ENCODE data around the gene ST8SIA6. TPM values are rescaled to one million over a fixed set of nuclear protein-coding genes. Genes with fewer than 3 reads are reported as not detected.

ST8SIA6 gene
- total RNA-seq, 1 experiment from 2014 or later = 1.3 TPM

GRCh38 chr10:17453035-17453372, 1.4 kb downstream of the ST8SIA6 start:
- Histone ChIP-seq H4K20me1 (ENCODE audit: insufficient read depth) (no peaks in the 10 kb centered on the region), H3K4me3 (replicated peaks in 1 of 2; ENCODE audit: low read depth in 1 of 2, low read length in 2 of 2) (peak overlapping the region; percentile 59 to 85), H3K9me2 (ENCODE audit: insufficient read depth) (no peaks in the 10 kb centered on the region), H3K9ac (ENCODE audit: low read length) (peak overlapping the region; percentile 70), H3K4me1 (ENCODE audit: control insufficient read depth in 1 of 2, insufficient read depth in 2 of 2, low read length in 2 of 2) (peaks cover 12 to 26% of the 10 kb centered on the region in 2 experiments; a peak in 3 of 4 replicates), H3K27me3 (ENCODE audit: insufficient read depth, low read length) (no peaks in the 10 kb centered on the region), H2AFZ (ENCODE audit: low read depth, low read length, poor library complexity, severe bottlenecking) (no peak overlapping the region), H3K36me3 (ENCODE audit: control insufficient read depth in 1 of 2, insufficient read depth in 2 of 2, low read length in 2 of 2) (peaks cover 0 to 17% of the 10 kb centered on the region in 2 experiments; a peak in 2 of 4 replicates), H3K9me3 (ENCODE audit: control insufficient read depth in 1 of 2, insufficient read depth in 1 of 2, low read depth in 1 of 2, low read length in 2 of 2) (peaks cover 0 to 10% of the 10 kb centered on the region in 2 experiments; a peak in 1 of 4 replicates), H3K27ac (ENCODE audit: low read depth, low read length) (peak overlapping the region; percentile 71), H3K4me2 (ENCODE audit: low read length) (peak overlapping the region; percentile 94), H3K79me2 (ENCODE audit: insufficient read depth, low read length) (no peaks in the 10 kb centered on the region; the same call in 1 of the 2 replicates)
- BruUV-seq (replicated peaks) = no TSS peak
- TF ChIP-seq MAX (IDR thresholded peaks at IDR 0.05) = 0 out of 2 replicates have a peak, but pooled peaks have one; percentile 5
- no peak for TF ChIP-seq YY1 (IDR thresholded peaks at IDR 0.05; ENCODE audit: extremely low read depth, insufficient replicate concordance, low read depth, low read length)
- intact Hi-C loops (cut with micrococcal nuclease) = loop anchor here (5.0 kb wide), 1 partner anchor 59 kb away; no protein-coding TSS in a partner anchor
- RAD21 ChIA-PET (ENCODE audit: low non-redundant PET in 1 of 2, low total read pairs in 2 of 2, uncharacterized antibody in 2 of 2, unreplicated experiment in 2 of 2) = no interaction called here
- no peak for DNase-seq (ENCODE audit: low read depth, low spot score)
- CTCF ChIA-PET = interaction anchor here (0.6 kb wide), 1 partner anchor 18 kb away, joined by 3 read pairs; no protein-coding TSS in a partner anchor
- ATAC-seq = no peak; the same call in 1 of the 2 replicates
- POLR2A ChIA-PET = interaction anchor here (0.7 kb wide), 1 partner anchor 59 kb away, joined by 3 read pairs; no protein-coding TSS in a partner anchor

GRCh38 chr10:17452060-17452841, 2.1 kb downstream of the ST8SIA6 start:
- Histone ChIP-seq H3K4me1 (ENCODE audit: control insufficient read depth in 1 of 2, insufficient read depth in 2 of 2, low read length in 2 of 2) (peaks cover 12 to 26% of the 10 kb centered on the region in 2 experiments; a peak in 3 of 4 replicates), H3K9ac (ENCODE audit: low read length) (no peak overlapping the region), H3K27me3 (ENCODE audit: insufficient read depth, low read length) (no peaks in the 10 kb centered on the region), H3K9me2 (ENCODE audit: insufficient read depth) (no peaks in the 10 kb centered on the region), H3K27ac (ENCODE audit: low read depth, low read length) (no peak overlapping the region), H3K9me3 (ENCODE audit: control insufficient read depth in 1 of 2, insufficient read depth in 1 of 2, low read depth in 1 of 2, low read length in 2 of 2) (peaks cover 0 to 10% of the 10 kb centered on the region in 2 experiments; a peak in 1 of 4 replicates), H3K4me2 (ENCODE audit: low read length) (peak overlapping the region; percentile 94; the same call in 1 of the 2 replicates), H3K4me3 (replicated peaks in 1 of 2; ENCODE audit: low read depth in 1 of 2, low read length in 2 of 2) (no peak overlapping the region; a peak in 1 of 4 replicates), H2AFZ (ENCODE audit: low read depth, low read length, poor library complexity, severe bottlenecking) (no peak overlapping the region), H3K79me2 (ENCODE audit: insufficient read depth, low read length) (no peaks in the 10 kb centered on the region; the same call in 1 of the 2 replicates), H4K20me1 (ENCODE audit: insufficient read depth) (no peaks in the 10 kb centered on the region), H3K36me3 (ENCODE audit: control insufficient read depth in 1 of 2, insufficient read depth in 2 of 2, low read length in 2 of 2) (peaks cover 0 to 17% of the 10 kb centered on the region in 2 experiments; a peak in 2 of 4 replicates)
- intact Hi-C loops (cut with micrococcal nuclease) = loop anchor here (5.0 kb wide), 1 partner anchor 60 kb away; no protein-coding TSS in a partner anchor
- BruUV-seq (replicated peaks) = TSS peak; percentile 37
- ATAC-seq (no peak), DNase-seq (ENCODE audit: low read depth, low spot score) (no peak)
- RAD21 ChIA-PET (ENCODE audit: low non-redundant PET in 1 of 2, low total read pairs in 2 of 2, uncharacterized antibody in 2 of 2, unreplicated experiment in 2 of 2) = no interaction called here
- CTCF ChIA-PET = interaction anchor here (0.6 kb wide), 1 partner anchor 17 kb away, joined by 3 read pairs; no protein-coding TSS in a partner anchor
- no peak for TF ChIP-seq ZFX (IDR thresholded peaks at IDR 0.05)
- POLR2A ChIA-PET = interaction anchor here (0.7 to 0.8 kb wide), 2 partner anchors 60 to 97 kb away, joined by 3 read pairs; no protein-coding TSS in a partner anchor

Data from HCT116 (cell line).